ENCODE measurements around the gene PRDM16. TPM values are rescaled to one million over a fixed set of nuclear protein-coding genes. Genes with fewer than 3 reads are reported as not detected.

The PRDM16 gene
- total and polyA plus RNA-seq, 2 experiments from 2014 or later: 0.14 to 0.16 TPM

- H2AFZ ChIP-seq: no peak overlapping the region
- H3K4me2 ChIP-seq: no peak overlapping the region
- no peak overlapping the region for H3K4me3 ChIP-seq
- TF ChIP-seq CTCF (conservative IDR thresholded peaks at IDR 0.05; ENCODE audit: low read depth in 2 of 2) (no peak), POLR2AphosphoS5 (IDR thresholded peaks at IDR 0.05; ENCODE audit: low read depth) (no peak), STAT1 (IDR thresholded peaks at IDR 0.05; ENCODE audit: unreplicated experiment) (no peak), ZNF462 (CRISPR knock-in tag; IDR thresholded peaks at IDR 0.05) (no peak), ZNF114 (CRISPR knock-in tag; IDR thresholded peaks at IDR 0.05) (no peak), ETS1 (IDR thresholded peaks at IDR 0.05) (no peak), ZNF331 (CRISPR knock-in tag; IDR thresholded peaks at IDR 0.05; ENCODE audit: low read depth) (no peak), REST (IDR thresholded peaks at IDR 0.05; ENCODE audit: unreplicated experiment) (no peak), NANOG (IDR thresholded peaks at IDR 0.05; ENCODE audit: borderline replicate concordance) (no peak)
- H3K36me3 ChIP-seq (ENCODE audit: insufficient read depth): no peaks in the 10 kb centered on the region
- H3K27me3 Mint-ChIP-seq (ENCODE audit: insufficient read depth, low read depth, poor library complexity): peaks cover 3% of the 10 kb centered on the region
- ATAC-seq (no peak), DNase-seq (ENCODE audit: low spot score) (no peak)
- H4K20me1 ChIP-seq (replicated peaks; ENCODE audit: insufficient read depth): no peaks in the 10 kb centered on the region
- no peaks in the 10 kb centered on the region for H3K36me3 Mint-ChIP-seq (ENCODE audit: low read depth)
- H3K4me3 Mint-ChIP-seq: no peak overlapping the region
- no peaks in the 10 kb centered on the region; the same call in 2 of the 3 replicates for H3K4me1 Mint-ChIP-seq
- no peaks in the 10 kb centered on the region for H3K9me2 ChIP-seq (ENCODE audit: insufficient read depth)
- H3K27me3 ChIP-seq (ENCODE audit: insufficient read depth): no peaks in the 10 kb centered on the region
- no peak overlapping the region for H3K27ac ChIP-seq (ENCODE audit: low read depth)
- no peaks in the 10 kb centered on the region for H3K4me1 ChIP-seq (ENCODE audit: insufficient read depth)
- H3F3A ChIP-seq (replicated peaks; ENCODE audit: low read depth): no peaks in the 10 kb centered on the region
- no peaks in the 10 kb centered on the region for H3K79me2 ChIP-seq (replicated peaks; ENCODE audit: insufficient read depth)
- no peaks in the 10 kb centered on the region for H3K9me3 Mint-ChIP-seq
- H3K27ac Mint-ChIP-seq: no peak overlapping the region
Observed at GRCh38 chr1:3407021-3407420, 338.0 kb downstream of the PRDM16 start.

All from GM23338 (cell line).